PC-3 (cell line): Measurements from ENCODE around the gene CUEDC1. TPM values are rescaled to one million over a fixed set of nuclear protein-coding genes. Genes with fewer than 3 reads are reported as not detected.

ENCODE experiments used
- ATAC-seq: fragments of 200-7000 bp; cut with Tn5 transposase; 2 replicates; pipeline ENCODE4 v1.9.1; 2020; ENCODE audit warnings: mild to moderate bottlenecking, moderate library complexity
- BruUV-seq: library from RNA; stranded (reverse); fragments of 400-500 nt; replicated peaks from 2 replicates; lab custom pipeline; 2021; lab: Mats Ljungman, UMichigan
- CTCF ChIA-PET: fragments of 300-600 bp; sonication (Branson Sonifier 250); formaldehyde crosslinking; loops from one replicate; lab custom pipeline; 2022; ENCODE audit warnings: antibody characterized with exemption; lab: Charles Lee
- POLR2A ChIA-PET: fragments of 300-600 bp; sonication (Branson Sonifier 250); formaldehyde crosslinking; loops from one replicate; lab custom pipeline; 2022; ENCODE audit warnings: antibody characterized with exemption; ENCODE audit not compliant: unreplicated experiment; lab: Charles Lee
- DNase-seq: peaks from one replicate; pipeline ENCODE4 v3.0.0-alpha.2; 2015
- H2AFZ ChIP-seq: fragments of 300-600 bp; sonication (generic); 2 replicates; pipeline ENCODE4 v1.6.0; 2016; ENCODE audit warnings: antibody characterized with exemption, low read length
- H3F3A ChIP-seq: fragments of 300-600 bp; sonication (generic); one replicate; pipeline ENCODE4 v1.6.0; 2017; ENCODE audit warnings: antibody characterized with exemption, low read length, control low read depth, mild to moderate bottlenecking; ENCODE audit not compliant: unreplicated experiment
- H3K27ac ChIP-seq: fragments of 300-600 bp; sonication (generic); 2 replicates; pipeline ENCODE4 v1.5.1; 2016; ENCODE audit warnings: mild to moderate bottlenecking, low read length
- H3K27me3 ChIP-seq: fragments of 300-600 bp; sonication (generic); 2 replicates; pipeline ENCODE4 v1.6.1; 2016; ENCODE audit warnings: low read length, mixed read lengths
- H3K36me3 ChIP-seq: fragments of 300-600 bp; sonication (generic); 2 replicates; pipeline ENCODE4 v1.6.1; 2016; ENCODE audit warnings: low read depth, mixed run types, low read length, mixed read lengths
- H3K4me1 ChIP-seq: fragments of 300-600 bp; sonication (generic); 2 replicates; pipeline ENCODE4 v1.5.1; 2016; ENCODE audit warnings: low read length; ENCODE audit not compliant: insufficient read depth
- H3K4me2 ChIP-seq: fragments of 300-600 bp; sonication (generic); 2 replicates; pipeline ENCODE4 v1.6.0; 2016; ENCODE audit warnings: low read length
- H3K4me3 ChIP-seq: fragments of 300-600 bp; sonication (generic); 2 replicates; pipeline ENCODE4 v1.5.1; 2016; ENCODE audit warnings: mild to moderate bottlenecking, low read length, mixed read lengths
- H3K79me2 ChIP-seq: fragments of 300-600 bp; sonication (generic); 2 replicates; pipeline ENCODE4 v1.6.1; 2017; ENCODE audit warnings: low read length, mixed read lengths
- H3K9ac ChIP-seq: fragments of 300-600 bp; sonication (generic); 2 replicates; pipeline ENCODE4 v1.6.0; 2016; ENCODE audit warnings: mild to moderate bottlenecking, low read length
- H3K9me2 ChIP-seq: fragments of 300-600 bp; sonication (generic); replicated peaks from 2 replicates; pipeline ENCODE4 v1.6.1; 2016; ENCODE audit warnings: mixed run types, low read length, mixed read lengths
- H3K9me3 ChIP-seq: fragments of 300-600 bp; sonication (generic); 2 replicates; pipeline ENCODE4 v1.6.1; 2016; ENCODE audit warnings: low read length, mixed read lengths
- H4K20me1 ChIP-seq: fragments of 300-600 bp; sonication (generic); 2 replicates; pipeline ENCODE4 v1.6.1; 2016; ENCODE audit warnings: low read length, mixed read lengths
- CTCF ChIP-seq: fragments of 300-600 bp; sonication (generic); conservative IDR thresholded peaks from 2 replicates; pipeline ENCODE4 v1.5.1; 2017; ENCODE audit warnings: antibody characterized with exemption, low read depth, mild to moderate bottlenecking, low read length
- EZH2 ChIP-seq: fragments of 300-600 bp; sonication (generic); IDR thresholded peaks from one replicate; pipeline ENCODE4 v1.6.1; 2017; ENCODE audit warnings: antibody characterized with exemption, mild to moderate bottlenecking, low read length; ENCODE audit not compliant: unreplicated experiment
- EZH2phosphoT487 ChIP-seq: fragments of 300-600 bp; sonication (generic); IDR thresholded peaks from 2 replicates; pipeline ENCODE4 v1.6.1; 2018; ENCODE audit warnings: mild to moderate bottlenecking, antibody characterized with exemption, low read length, borderline replicate concordance
- intact Hi-C: fragments of 100-400 bp; cut with micrococcal nuclease; formaldehyde crosslinking; loops from 2 replicates; pipeline ENCODE4 v1.9.0; 2023
- total RNA-seq: library from RNA; depleted of rRNA; stranded (reverse); fragments of >200 nt; gene quantifications from 2 replicates; pipeline ENCODE4 v1.2.3, GENCODE V29; 2014

Gene CUEDC1
- total RNA-seq, 1 experiment from 2014 or later = 31.6 TPM

GRCh38 chr17:57862694-57863667, 92.2 kb downstream of the CUEDC1 start:
- no peaks in the 10 kb centered on the region for H4K20me1 ChIP-seq
- H3K9me3 ChIP-seq = no peaks in the 10 kb centered on the region
- peaks cover 34% of the 10 kb centered on the region for H3K4me1 ChIP-seq
- CTCF ChIA-PET = no interaction called here
- POLR2A ChIA-PET = interaction anchor here (0.5 to 0.6 kb wide), 2 partner anchors 72 to 140 kb away, joined by 3 to 25 read pairs; no protein-coding TSS in a partner anchor
- no peaks in the 10 kb centered on the region for H3K27me3 ChIP-seq
- no peak for ATAC-seq
- DNase-seq = no peak
- no peaks in the 10 kb centered on the region for H3K9me2 ChIP-seq
- intact Hi-C loops = no loop called here
- no peak overlapping the region for H3K27ac ChIP-seq
- no peaks in the 10 kb centered on the region for H3F3A ChIP-seq
- no peak overlapping the region for H2AFZ ChIP-seq
- no peak overlapping the region for H3K9ac ChIP-seq
- H3K4me2 ChIP-seq = peak overlapping the region; percentile 89; the same call in 1 of the 2 replicates
- no peaks in the 10 kb centered on the region for H3K79me2 ChIP-seq
- no TSS peak for BruUV-seq
- H3K4me3 ChIP-seq = no peak overlapping the region
- peaks cover 6% of the 10 kb centered on the region; the same call in 1 of the 2 replicates for H3K36me3 ChIP-seq
- TF ChIP-seq EZH2 = no peak
- TF ChIP-seq EZH2phosphoT487 = no peak
- no peak for TF ChIP-seq CTCF

GRCh38 chr17:57861790-57862693, 93.2 kb downstream of the CUEDC1 start:
- peak; percentile 43 for DNase-seq
- peak overlapping the region; percentile 50 for H3K9ac ChIP-seq
- peak overlapping the region; percentile 89 for H3K4me2 ChIP-seq
- H3K36me3 ChIP-seq = peaks cover 6% of the 10 kb centered on the region; the same call in 1 of the 2 replicates
- H3K4me3 ChIP-seq = peak overlapping the region; percentile 63
- H3K9me3 ChIP-seq = no peaks in the 10 kb centered on the region
- intact Hi-C loops = no loop called here
- peak overlapping the region; percentile 8; the same call in 1 of the 2 replicates for H3K27ac ChIP-seq
- H3K79me2 ChIP-seq = no peaks in the 10 kb centered on the region
- no peaks in the 10 kb centered on the region for H3F3A ChIP-seq
- ATAC-seq = peak; percentile 75
- ChIA-PET POLR2A (interaction anchor here (0.6 kb wide), 2 partner anchors 15 to 141 kb away, joined by 3 read pairs; no protein-coding TSS in a partner anchor), CTCF (interaction anchor here (1.9 to 2.6 kb wide), 3 partner anchors 13 to 138 kb away, joined by 9 to 15 read pairs (median 13); no protein-coding TSS in a partner anchor)
- H3K27me3 ChIP-seq = no peaks in the 10 kb centered on the region
- BruUV-seq = no TSS peak
- no peaks in the 10 kb centered on the region for H4K20me1 ChIP-seq
- peak overlapping the region; percentile 56 for H2AFZ ChIP-seq
- TF ChIP-seq EZH2phosphoT487 (no peak), CTCF (no peak)
- H3K9me2 ChIP-seq = no peaks in the 10 kb centered on the region
- peaks cover 28% of the 10 kb centered on the region for H3K4me1 ChIP-seq
